ENCODE measurements around the gene S100A11. TPM values are rescaled to one million over a fixed set of nuclear protein-coding genes. Genes with fewer than 3 reads are reported as not detected.

The S100A11 gene
- total RNA-seq, result 48.2 TPM

GRCh38 chr1:152036267-152037216 lies at the start of gene S100A11:
S100A11 (minus strand) TSS chr1:152037004; CDS start chr1:152036915, 89 bp downstream.

GRCh38 chr1:151993734-151994496 lies 42.9 kb downstream of the S100A11 start, which contains the start of gene S100A10:
S100A10 (minus strand) TSS chr1:151993859; CDS start chr1:151986230, 7,629 bp downstream.

Small RNA genes lying within 50 kb of the gene (small RNA-seq; reads per million reads assigned to genes)
- not detected for gene SPTLC1P4 (ENCODE audit: low replicate concordance)

Other genes with a start within 250 kb of the S100A11 start
- gene TDRKH, start 246.5 kb downstream of the S100A11 start, total RNA-seq, result 5.2 TPM
- gene LINGO4, start 231.6 kb downstream of the S100A11 start, total RNA-seq, result 0.47 TPM
- 10.2 TPM for gene RORC, start 205.2 kb downstream of the S100A11 start, total RNA-seq
- gene C2CD4D, start 197.2 kb downstream of the S100A11 start, total RNA-seq, result 0.12 TPM
- 0.41 TPM for gene THEM5, start 183.3 kb downstream of the S100A11 start, total RNA-seq
- 18.5 TPM for gene THEM4, start 127.5 kb downstream of the S100A11 start, total RNA-seq
- gene S100A10, start 43.1 kb downstream of the S100A11 start, total RNA-seq, result 76.5 TPM
- gene TCHHL1, start 52.1 kb upstream of the S100A11 start, total RNA-seq, result not detected
- gene TCHH, start 78.4 kb upstream of the S100A11 start, total RNA-seq, result 0.06 TPM
- not detected for gene RPTN, start 122.2 kb upstream of the S100A11 start, total RNA-seq
- not detected for gene HRNR, start 187.2 kb upstream of the S100A11 start, total RNA-seq

Measured in metanephros (tissue), 2 donors.